GM21619 (cell line): Measurements from ENCODE around the gene ARRB1.
"Not testable (repeated sequence)": the region's sequence is repeated elsewhere in the genome, so short reads cannot be mapped to it uniquely, and the experiment has no call there.

Source experiments
- ATAC-seq: cut with Tn5 transposase; IDR thresholded peaks from one replicate; pipeline ENCODE4 v1.9.1; 2021; ENCODE audit not compliant: unreplicated experiment

Gene ARRB1

GRCh38 chr11:75344186-75344585, 7.3 kb downstream of the ARRB1 start:
- ATAC-seq = no peak

GRCh38 chr11:75342966-75343870, 8.2 kb downstream of the ARRB1 start:
- no peak for ATAC-seq

- ATAC-seq = no peak
Observed at GRCh38 chr11:75342231-75342918, 9.1 kb downstream of the ARRB1 start.

- ATAC-seq = no peak
Observed at GRCh38 chr11:75341612-75342011, 9.8 kb downstream of the ARRB1 start.

- no peak for ATAC-seq
Observed at GRCh38 chr11:75339685-75340409, 11.6 kb downstream of the ARRB1 start.

- no peak for ATAC-seq
Observed at GRCh38 chr11:75338516-75339208, 12.8 kb downstream of the ARRB1 start.

GRCh38 chr11:75337195-75337654, 14.2 kb downstream of the ARRB1 start:
- ATAC-seq = no peak

GRCh38 chr11:75334976-75335375, 16.5 kb downstream of the ARRB1 start:
- ATAC-seq = no peak

- no peak for ATAC-seq
Observed at GRCh38 chr11:75334402-75334891, 17.0 kb downstream of the ARRB1 start.

- ATAC-seq = no peak
Observed at GRCh38 chr11:75333807-75334140, 17.7 kb downstream of the ARRB1 start.

- ATAC-seq = no peak
Observed at GRCh38 chr11:75333022-75333806, 18.2 kb downstream of the ARRB1 start.

GRCh38 chr11:75331761-75332160, 19.7 kb downstream of the ARRB1 start:
- ATAC-seq = not testable (repeated sequence)

GRCh38 chr11:75331304-75331703, 20.2 kb downstream of the ARRB1 start:
- ATAC-seq = not testable (repeated sequence)

GRCh38 chr11:75330886-75331285, 20.6 kb downstream of the ARRB1 start:
- not testable (repeated sequence) for ATAC-seq

GRCh38 chr11:75330291-75330690, 21.2 kb downstream of the ARRB1 start:
- ATAC-seq = no peak

GRCh38 chr11:75328426-75329277, 22.8 kb downstream of the ARRB1 start:
- ATAC-seq = peak; percentile 50

GRCh38 chr11:75326439-75326810, 25.0 kb downstream of the ARRB1 start:
- no peak for ATAC-seq

- no peak for ATAC-seq
Observed at GRCh38 chr11:75325713-75326438, 25.6 kb downstream of the ARRB1 start.
